GM21526 (cell line): ENCODE data around the gene MAD1L1.

Experiments used
- ATAC-seq: cut with Tn5 transposase; IDR thresholded peaks from one replicate; pipeline ENCODE4 v1.9.1; 2021; ENCODE audit warnings: moderate library complexity; ENCODE audit not compliant: unreplicated experiment, low FRiP score

MAD1L1 gene

DNA sequence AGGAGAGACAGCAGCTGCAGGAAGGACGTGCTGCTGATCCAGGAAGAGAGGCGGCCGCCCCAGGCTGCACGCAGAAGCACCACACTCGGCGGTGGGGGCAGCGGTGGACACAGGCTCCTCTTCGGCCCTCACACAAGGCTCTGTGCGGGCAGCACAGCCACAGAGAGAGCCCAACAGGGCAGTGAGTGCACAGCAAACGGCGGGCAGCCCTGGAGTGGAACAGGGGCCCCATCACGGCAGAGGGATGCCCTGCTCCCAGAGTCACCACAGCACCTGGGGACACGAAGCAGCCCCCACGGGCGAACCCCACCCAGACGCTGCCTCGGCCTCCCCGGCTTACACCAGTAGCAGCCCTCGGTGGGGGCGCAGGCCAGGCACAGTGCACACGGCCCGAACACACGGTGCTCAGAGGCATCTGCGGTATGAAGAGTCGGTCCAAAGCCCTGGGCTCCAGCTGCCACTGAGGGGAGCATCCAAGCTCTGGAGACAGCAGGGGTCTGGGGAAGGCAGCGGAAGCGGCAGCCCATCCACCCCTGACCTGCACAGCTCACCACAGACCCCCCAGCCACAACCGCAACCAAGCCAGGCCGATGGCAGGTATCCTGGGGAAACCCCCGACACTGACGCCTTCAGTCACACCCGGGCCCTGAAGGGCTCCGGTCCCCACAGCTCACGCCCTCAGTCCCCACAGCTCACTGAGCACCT is 26.1 kb upstream of the MAD1L1 start:
- ATAC-seq: peak; percentile 47

DNA sequence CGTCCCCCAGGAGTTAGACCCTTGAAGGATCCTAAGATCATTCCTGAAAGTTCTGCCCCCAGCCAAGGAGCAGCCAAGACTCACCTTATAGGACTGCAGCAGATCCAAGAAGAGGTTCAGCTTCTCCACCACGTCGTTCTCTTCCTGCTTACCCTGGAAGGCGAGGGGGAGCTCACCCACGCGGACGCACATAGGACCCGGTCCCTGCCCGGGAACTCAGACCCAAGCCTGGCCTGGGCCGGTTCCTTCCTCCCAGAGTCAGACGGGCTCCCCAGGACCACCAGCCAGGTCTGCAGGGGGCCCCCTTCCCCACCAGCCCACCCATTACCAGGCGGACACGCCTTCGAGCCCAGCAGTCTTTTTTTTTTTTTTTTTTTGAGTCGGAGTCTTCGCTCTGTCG is 24.9 kb upstream of the MAD1L1 start:
- ATAC-seq: no peak

DNA sequence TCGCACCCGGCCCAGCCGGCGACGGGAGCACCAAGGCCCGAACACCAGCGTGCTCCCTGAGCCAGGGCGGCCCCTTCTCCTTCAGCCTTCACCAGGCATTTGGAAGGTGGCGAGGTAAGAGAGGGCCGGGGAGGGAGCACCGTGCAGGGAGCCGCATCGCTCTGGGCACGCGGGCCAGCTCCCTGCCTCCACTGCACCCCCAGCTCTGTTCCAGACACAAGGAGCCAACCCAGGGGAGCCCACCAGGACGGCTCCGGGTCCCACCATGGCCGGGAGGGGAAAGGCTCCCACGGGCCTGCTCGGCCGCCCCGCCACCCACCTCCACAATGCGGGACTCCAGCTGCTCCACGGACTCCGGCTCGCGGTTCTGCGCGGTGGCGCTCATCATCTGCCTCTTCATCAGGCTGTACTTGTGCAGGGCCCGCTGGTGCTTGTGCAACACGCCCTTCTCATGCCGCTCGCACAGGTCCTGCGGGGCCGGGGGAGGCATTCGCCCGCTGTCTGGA is 24.4 kb upstream of the MAD1L1 start:
- no peak for ATAC-seq

DNA sequence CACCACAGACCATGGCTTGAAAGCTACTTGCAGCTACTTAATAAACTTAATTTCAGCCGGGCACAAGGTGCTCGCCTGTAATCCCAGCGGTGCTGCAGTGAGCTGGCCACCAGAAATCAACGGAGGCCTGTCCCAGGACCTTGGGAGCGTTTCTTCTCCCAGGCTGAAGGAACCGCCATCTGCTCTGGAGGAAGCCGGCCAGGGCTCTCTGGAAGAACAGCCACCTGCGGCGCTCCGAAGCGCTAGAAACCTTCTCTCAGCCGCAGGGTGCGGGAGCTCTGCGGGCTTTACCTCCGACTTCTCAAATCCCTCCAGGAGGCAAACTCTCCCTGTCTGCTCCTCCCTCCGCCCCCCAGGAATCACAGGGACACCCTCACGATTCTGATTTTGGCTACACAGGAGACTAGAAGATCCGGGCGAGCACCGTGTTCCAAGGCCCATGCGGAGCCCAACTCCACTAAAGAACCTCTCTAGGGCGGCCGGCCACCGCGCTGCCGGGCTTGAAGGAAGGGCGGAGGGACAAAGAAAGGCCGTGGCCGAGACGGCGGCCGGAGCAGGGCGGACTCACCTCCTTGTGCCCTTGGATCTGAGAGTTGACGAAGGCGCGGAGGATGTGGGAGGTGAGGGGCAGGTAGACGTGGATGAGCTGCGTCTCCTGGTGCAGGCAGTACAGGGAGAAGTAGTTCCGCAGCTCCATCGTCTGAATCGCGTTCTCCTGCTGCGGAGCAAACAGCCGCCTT is 23.7 kb upstream of the MAD1L1 start:
- no peak for ATAC-seq

DNA sequence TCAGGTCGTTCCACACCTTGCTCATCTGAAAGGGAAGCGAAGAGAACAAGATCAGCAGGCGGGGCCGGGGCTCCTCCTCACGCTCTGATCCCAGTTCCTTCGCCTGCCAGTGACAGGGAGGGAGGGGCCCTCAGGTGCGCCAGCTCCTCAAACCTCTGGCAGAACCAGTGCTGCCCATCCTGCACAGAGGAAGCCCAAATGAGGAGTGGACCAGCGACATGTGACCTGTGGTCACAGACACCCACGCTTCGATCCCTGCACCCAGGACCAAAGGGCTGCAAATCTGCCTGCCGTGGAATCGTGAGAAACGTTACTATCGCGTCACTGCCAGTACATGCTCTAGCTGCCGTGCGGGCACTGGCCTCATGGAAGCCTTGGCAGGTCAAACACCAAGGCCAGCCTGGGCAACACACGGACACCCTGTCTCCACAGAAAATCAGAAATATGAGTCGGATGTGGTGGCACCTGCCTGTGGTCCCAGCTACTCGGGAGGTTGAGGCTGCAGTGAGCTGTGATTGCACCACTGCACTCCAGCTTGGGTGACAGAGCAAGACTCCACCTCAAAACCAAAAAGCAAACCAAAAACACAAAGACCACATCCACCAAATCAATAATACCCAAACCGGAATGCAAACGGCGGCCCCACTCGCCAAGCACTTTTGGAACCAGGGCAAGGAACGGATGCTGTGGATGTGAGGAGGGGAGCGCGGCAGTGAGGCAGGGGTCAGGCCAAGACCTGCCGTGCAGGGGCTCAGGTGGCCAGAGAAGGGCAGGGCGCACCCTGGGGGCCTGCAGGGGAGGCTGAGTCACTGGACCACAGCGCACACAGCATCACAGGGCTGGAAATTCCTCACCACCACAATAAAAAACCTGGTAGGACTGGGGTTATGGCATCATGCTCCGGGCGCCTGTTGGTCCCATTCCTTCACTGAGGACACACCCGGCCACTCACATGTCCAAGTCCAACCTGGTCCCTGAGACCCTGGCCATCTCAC is 22.7 kb upstream of the MAD1L1 start:
- ATAC-seq: no peak

DNA sequence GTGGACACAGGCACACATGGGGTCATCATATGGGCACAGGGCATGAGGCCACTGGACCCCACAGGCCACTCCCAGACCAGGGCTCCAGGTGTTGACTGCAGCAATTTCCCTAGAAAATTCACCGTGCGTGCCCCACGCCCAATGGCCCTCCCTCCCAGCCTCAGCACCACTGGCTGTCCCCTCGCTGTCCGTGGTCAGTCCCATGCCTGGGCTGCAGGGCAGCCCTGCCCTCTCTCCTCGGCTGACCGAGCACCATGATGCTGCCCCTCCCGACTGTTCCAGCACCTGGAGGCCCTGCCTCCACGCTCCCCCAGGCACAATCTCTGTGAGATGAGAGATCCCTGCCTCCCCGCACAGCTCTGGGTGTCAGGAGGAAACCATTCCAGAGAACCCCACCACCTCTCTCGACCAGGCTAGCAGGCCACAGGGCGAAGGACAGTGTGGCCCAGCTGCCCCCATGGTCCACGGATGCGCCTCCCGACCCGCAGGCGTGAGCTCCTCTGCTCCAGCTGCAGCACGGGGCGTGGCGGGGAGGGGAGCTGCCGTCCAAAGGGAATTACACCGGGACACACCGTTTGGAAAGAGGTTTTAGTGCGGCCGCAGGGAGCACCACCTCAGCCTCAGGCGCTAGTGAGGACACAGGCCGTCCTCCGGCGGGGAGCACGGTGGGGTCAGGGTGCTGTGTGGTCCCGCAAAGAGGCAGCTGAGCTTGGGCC is 21.8 kb upstream of the MAD1L1 start:
- ATAC-seq: no peak

DNA sequence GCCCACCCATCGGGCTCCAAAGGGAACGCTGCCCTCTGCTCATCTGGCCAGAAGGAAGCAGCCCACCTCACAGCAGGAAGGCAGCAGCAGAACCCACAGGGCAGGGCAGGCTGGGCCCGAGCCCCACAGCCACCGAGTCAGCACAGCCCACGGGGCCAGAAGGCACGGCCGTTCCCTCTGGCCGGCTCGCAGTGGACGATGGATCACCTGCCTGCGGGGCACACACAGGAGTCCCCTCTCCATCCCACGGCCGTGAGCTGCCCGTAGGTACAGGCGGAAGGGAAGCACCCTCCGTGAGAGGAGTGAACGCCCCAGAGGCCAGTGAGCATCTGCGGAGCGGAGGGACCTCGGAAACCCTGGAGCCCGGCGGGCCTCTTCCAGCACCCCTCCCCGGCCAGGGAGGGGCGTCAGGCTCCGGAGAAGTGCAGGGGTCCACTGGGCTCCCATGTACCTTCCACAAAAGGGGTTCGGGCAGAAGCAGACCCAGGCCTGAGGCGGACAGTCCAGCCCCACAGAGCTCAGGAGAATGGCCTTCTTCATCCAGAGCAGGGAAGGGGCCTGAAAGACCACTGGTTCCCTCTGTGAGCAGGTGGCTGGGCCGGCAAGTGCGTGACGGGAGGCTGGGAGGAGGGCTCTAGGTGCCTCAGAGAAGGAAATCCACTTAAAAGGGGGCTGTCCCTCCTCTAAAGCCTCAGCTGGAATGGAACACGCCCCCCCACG is 20.9 kb upstream of the MAD1L1 start:
- no peak for ATAC-seq

DNA sequence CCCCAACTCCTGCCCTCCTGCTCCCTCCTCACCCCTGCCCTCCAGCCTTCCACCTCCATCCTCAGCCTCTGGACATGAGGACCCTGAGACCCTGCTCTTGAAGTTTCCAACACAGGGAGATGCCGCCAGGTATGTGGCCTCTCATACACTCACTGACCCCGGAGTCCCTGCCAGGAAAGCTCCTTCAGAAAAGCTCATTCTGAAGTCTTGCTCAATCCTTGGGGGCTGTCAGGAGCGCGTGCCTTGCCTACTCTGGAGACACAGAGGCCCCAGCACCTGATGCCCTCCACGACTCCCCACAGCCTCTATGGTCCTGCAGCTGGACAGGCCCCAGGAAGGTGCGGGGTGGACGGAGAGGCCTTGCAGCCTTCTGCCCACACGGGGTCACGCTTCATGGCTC is 20.3 kb upstream of the MAD1L1 start:
- ATAC-seq: no peak

DNA sequence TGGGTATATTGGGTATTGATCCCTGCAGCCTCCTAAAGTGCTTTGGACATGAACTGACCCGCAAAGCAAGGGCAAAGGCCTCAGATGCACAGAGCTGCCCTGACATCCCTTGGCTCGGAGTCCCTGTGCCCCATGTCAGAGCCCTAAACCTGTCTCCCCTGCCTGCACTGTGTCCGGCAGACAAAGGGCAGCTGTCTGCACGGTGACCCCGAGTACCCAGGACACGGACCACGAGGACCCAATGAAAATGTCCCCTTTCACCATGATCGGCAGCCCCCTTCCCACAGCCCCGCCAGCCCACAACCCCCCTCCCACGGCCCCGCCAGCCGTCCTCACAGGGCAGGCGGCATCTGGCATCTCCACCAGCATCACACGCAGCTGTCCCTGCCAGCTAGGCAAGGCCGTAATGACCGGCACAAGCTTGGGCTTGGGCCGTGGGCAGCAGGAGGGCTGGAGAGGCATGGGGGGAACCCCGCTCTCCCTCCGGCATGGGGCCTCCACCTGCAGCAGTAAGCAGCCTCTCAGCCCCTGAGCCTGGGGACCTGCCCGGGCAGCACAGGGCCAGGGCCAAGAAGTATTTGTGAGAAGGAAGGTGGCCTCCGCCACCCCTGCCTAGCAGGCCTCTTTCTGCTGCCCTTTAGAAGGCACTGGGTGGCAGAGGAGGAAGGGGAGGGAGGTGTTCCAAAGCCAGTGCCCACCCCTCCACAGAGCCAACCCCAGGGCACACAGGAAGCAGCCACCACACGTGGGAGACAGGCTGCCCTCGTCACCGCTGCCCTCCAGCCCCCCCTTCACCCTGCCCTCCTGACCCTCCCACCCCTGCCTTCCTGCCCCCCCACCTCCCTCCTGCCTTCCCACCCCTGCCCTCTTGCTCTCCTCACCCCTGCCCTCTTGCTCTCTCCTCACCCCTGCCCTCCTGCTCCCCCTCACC is 19.4 kb upstream of the MAD1L1 start:
- no peak for ATAC-seq

DNA sequence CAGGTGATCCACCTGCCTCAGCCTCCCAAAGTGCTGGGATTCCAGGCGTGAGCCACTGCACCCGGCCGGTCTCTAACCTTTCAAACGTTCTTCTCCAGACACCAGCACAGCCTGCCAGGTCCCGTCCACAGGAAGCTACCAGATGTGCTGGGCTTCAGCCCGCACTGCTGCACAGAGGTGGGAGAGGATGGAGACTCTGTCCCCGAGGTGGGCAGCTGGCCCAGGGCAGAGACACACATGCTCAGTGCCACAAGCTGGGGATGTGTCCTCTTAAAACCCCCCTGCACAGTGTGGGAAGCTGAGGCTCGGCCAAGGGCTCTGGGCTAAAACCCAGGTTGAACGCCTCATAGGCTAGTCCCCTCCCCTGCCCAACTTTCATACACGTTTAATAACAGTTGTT is 18.6 kb upstream of the MAD1L1 start:
- no peak for ATAC-seq

DNA sequence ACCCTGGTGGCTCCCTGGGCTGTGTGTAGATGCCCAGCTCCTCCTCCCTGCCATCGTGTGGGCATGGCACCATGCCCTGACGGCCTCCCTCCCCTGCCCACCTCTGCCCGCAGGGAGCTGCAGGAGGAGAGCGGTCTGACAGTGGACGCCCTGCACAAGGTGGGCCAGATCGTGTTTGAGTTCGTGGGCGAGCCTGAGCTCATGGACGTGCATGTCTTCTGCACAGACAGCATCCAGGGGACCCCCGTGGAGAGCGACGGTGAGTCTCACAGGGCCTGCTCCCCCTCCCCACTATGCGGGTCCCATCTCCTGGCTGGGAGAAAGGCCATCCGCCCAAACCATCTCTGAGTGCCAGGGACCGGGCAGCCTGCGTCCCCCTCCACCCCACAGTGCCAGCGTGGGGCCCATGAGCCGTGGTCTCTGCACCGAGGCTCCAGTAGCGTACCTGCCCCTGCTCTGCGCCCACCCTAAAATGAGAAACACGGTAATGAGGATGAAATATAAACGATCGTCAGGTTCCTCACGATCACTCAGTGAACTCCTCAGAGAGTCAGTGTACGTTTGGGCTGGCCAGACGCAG is 17.1 kb upstream of the MAD1L1 start:
- no peak for ATAC-seq

DNA sequence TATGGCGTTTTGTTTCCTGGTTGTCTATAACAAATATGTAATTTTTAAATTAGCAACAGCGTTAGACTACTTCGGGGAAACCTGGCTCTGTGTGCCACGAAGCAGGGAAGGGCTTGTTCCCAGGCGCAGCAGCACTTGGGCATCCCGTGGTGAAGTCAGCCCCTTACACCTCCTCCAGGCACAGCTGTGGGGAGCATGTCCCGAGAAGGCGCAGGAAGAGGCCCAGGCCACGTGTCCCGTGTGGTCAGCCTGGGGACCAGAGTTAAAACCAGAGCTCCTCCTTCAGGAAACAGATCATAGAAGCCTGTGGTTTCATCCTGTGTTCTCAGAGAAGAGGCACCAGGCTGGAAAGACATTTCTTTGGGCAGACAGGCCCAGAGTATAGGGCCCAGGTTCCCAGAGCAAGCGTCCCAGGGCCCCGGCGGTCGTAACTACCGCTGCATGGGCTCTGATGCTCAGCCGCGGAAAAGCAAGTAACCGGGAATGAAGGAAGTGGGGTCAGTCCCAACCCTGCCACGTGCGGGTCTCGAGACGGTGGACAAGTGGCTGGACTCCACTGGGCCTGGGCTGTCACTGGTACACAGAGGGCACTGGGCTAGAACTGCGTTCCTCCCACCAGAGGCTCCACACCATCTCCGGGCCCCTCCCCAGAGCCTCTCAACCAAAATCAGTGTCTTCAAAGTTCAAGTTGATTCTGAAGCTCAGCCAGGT is 16.4 kb upstream of the MAD1L1 start:
- no peak for ATAC-seq

DNA sequence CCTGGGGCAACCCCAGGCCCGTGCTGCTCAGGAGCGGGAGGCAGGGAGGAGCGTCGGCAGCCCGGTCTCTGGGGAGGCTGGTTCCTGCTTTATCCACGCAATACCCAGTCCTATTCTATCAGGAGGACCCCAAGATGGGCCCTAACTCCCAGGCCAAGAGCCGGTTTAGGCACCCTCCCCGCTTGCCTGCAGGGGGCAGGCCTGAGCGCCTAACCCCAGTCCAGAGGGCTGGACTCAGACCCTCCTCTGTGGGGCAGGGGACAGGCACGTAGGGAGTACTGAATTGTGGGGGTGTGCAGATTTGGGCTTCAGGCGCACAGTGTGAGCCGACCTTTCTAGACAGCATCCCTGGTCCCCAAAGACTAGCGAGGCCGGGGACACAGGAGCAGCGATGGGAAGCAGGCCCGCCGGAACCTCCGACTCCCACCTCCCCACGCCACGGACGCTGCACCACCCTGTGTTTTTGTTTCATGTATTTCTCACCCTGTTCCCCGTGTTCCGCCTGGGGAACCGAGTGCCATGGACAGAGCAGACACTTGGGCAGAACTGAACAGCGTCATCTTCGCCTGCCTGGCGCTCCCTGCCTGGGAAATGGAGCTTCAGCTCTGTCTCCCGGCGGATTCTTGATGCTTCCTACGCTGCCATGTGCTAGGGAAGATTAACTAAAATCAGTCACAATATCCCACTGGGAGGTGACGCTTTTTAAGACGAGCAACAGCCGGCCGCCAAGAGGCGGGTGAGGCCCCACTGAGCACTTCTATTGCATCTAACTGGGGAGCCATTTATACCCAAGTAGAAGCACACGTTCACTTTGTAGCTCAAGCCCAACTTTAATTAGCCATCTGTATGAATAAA is 14.6 kb upstream of the MAD1L1 start:
- ATAC-seq: no peak

DNA sequence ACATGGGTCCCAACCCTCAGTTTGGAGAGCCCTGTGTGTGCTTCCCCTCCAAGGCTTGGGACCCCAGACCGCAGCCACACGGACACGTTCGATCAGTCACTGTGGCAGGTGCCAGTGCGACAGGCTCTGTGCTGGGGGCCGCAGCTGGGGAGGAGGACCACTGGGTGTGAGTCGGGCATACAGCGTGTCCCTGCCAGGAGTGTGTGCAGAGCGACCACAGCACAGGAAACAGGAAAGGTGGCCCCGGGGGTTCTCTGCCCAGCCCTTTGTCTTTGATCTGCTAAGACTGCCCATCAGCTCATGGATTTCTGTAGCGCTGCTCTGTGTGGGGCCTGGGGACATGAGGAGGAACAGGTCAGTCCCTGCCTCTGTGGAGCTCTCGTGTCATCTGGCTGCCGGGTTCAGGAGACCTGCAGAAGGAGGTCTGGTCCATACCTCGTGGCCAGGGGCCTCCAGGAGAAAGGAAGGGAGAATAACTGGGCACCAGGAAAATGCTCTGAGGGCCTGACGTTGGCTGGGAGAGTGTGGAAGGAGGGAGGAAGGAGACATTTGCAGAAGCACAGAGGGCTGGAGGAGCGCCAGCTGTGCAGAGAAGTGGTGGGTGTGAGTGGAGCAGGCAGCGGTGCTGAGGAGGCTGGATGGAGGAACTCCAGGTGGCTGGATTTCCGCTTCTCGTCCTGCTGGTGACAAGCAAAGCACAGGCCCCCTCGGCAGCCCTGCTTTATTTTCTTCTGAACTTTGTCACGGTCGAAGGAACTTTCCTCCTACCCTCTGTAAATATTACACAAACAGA is 13.3 kb upstream of the MAD1L1 start:
- no peak for ATAC-seq

DNA sequence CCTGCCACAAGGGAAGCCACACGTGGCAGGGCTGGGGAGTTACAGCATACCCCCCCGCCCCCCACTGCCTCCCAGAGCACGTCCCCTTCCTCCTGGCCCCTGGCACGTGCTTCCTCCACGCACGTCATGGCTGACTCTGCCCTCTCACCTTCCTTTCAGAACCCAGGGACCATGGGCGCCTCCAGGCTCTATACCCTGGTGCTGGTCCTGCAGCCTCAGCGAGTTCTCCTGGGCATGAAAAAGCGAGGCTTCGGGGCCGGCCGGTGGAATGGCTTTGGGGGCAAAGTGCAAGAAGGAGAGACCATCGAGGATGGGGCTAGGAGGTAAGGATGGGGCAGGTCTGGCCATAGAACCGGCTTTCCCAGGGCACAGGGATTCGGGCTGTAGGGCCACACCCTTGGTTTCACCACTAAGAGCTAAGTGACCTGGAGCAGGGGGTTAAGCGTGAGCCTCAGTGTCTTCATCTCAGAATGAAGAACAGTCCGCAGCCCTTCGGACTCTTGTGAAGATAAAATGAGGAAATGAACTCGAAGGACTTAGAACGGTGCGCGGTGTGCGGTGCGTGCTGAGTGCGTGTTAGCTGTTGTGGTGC is 11.8 kb upstream of the MAD1L1 start:
- ATAC-seq: no peak

DNA sequence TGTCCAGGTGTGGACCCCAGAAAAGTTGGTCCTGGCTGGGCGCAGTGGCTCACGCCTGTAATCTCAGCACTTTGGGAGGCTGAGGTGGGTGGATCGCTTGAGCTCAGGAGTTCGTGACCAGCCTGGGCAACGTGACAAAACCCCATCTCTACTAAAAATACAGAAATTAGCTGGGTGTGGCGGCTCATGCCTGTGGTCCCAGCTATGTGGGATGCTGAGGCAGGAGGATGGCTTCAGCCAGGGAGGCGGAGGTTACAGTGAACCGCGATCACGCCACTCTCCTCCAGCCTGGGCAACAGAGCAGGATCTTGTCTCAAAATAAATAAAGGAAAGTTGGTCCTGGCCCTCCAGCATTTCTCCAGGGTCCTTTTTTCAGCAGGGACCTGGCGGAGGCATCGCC is 10.7 kb upstream of the MAD1L1 start:
- ATAC-seq: no peak
